ENCODE measurements around the gene CREB5.
"Not testable (repeated sequence)": the region's sequence is repeated elsewhere in the genome, so short reads cannot be mapped to it uniquely, and the experiment has no call there.

The CREB5 gene

GRCh38 chr7:28784171-28784902 is 372.0 kb downstream of the CREB5 start:
- no peak for DNase-seq (ENCODE audit: low spot score)

- DNase-seq (ENCODE audit: low spot score) = no peak
These were observed 373.0 kb downstream of the CREB5 start for GRCh38 chr7:28785041-28785995.

- not testable (repeated sequence) for DNase-seq (ENCODE audit: low spot score)
These were observed 373.8 kb downstream of the CREB5 start for GRCh38 chr7:28786156-28786555.

GRCh38 chr7:28787106-28787505 is 374.8 kb downstream of the CREB5 start:
- no peak for DNase-seq (ENCODE audit: low spot score)

GRCh38 chr7:28790467-28790866 is 378.1 kb downstream of the CREB5 start:
- DNase-seq (ENCODE audit: low spot score) = no peak

GRCh38 chr7:28792858-28793257 is 380.5 kb downstream of the CREB5 start:
- no peak for DNase-seq (ENCODE audit: low spot score)

- no peak for DNase-seq (ENCODE audit: low spot score)
These were observed 381.2 kb downstream of the CREB5 start for GRCh38 chr7:28793381-28794085.

- no peak for DNase-seq (ENCODE audit: low spot score)
These were observed 386.0 kb downstream of the CREB5 start for GRCh38 chr7:28798274-28798673.

- no peak for DNase-seq (ENCODE audit: low spot score)
These were observed 387.3 kb downstream of the CREB5 start for GRCh38 chr7:28799619-28800018.

GRCh38 chr7:28800150-28800549 is 387.8 kb downstream of the CREB5 start:
- no peak for DNase-seq (ENCODE audit: low spot score)

GRCh38 chr7:28802450-28802849 is 390.1 kb downstream of the CREB5 start:
- DNase-seq (ENCODE audit: low spot score) = no peak

- no peak for DNase-seq (ENCODE audit: low spot score)
These were observed 391.8 kb downstream of the CREB5 start for GRCh38 chr7:28804157-28804556.

- no peak for DNase-seq (ENCODE audit: low spot score)
These were observed 392.7 kb downstream of the CREB5 start for GRCh38 chr7:28804990-28805389.

- no peak for DNase-seq (ENCODE audit: low spot score)
These were observed 394.5 kb downstream of the CREB5 start for GRCh38 chr7:28806841-28807240.

GRCh38 chr7:28807396-28807994 is 395.2 kb downstream of the CREB5 start:
- no peak for DNase-seq (ENCODE audit: low spot score)

GRCh38 chr7:28808796-28809533 is 396.6 kb downstream of the CREB5 start:
- no peak for DNase-seq (ENCODE audit: low spot score)

- DNase-seq (ENCODE audit: low spot score) = peak; percentile 51
These were observed 398.7 kb downstream of the CREB5 start for GRCh38 chr7:28811008-28811407.

GRCh38 chr7:28811701-28812430 is 399.5 kb downstream of the CREB5 start:
- no peak for DNase-seq (ENCODE audit: low spot score)

GRCh38 chr7:28812616-28813015 is 400.3 kb downstream of the CREB5 start:
- no peak for DNase-seq (ENCODE audit: low spot score)

- DNase-seq (ENCODE audit: low spot score) = no peak
These were observed 401.1 kb downstream of the CREB5 start for GRCh38 chr7:28813243-28813962.
